ENCODE results near the gene ANKRD26.

ANKRD26 gene

DNA sequence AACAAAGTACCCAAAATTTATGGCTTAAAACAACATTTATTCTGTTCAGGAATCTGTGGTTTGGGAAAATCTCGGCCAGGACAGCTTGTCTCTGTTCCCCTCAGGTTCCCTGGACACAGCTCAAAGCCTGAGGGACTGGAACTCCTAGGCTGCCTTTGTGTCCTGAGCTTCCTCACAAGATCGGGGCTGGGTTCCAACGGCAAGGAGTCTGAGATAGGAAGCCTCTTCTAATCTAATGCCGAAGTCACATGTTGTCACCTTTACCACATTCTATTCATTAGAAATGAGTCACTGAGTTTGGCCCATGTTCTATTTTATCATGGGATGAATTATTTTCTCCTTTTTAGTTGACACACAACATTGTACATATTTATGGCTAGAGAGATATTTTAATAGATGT is 80.5 kb downstream of the ANKRD26 start:
- no peak for DNase-seq (ENCODE audit: low spot score)

DNA sequence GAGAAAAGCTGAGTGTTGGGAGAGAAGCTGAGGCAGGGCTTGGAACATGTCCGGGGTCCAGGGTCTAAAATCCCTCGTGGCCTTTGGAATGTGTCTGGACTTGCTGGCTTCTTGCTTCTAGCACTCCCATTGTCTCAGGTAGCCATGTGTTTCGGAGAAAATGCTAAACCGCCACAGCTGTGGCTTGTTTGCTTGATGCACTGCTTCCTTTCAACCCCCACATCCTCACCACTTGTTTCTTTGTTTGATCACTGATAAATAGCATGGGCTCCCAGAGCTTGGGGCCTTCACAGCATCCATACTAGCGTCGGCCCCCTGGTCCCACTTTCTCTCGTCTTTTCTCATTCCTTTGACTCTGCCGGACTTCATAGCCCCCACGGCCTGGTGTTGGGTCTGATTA is 102.7 kb downstream of the ANKRD26 start:
- no peak for DNase-seq (ENCODE audit: low spot score)

DNA sequence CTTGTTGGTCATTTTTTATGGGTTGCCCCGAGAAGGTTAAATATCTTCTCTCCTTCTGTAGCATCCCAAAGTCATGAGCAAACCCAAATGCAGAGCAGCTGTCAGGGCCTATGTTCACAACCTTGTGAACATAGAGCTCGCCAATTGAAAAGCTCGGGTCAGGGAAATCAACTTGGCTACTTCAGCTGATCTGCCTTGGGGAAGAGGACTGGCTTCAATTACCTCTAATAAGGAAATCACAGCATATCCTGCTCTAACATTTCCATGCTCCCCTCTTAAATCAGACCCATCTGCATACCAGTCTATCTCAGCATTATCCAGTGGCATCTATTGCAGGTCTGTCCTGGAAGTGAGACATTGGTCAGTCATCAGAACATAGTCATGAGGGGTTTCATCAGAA is 105.6 kb downstream of the ANKRD26 start:
- no peak for DNase-seq (ENCODE audit: low spot score)

DNA sequence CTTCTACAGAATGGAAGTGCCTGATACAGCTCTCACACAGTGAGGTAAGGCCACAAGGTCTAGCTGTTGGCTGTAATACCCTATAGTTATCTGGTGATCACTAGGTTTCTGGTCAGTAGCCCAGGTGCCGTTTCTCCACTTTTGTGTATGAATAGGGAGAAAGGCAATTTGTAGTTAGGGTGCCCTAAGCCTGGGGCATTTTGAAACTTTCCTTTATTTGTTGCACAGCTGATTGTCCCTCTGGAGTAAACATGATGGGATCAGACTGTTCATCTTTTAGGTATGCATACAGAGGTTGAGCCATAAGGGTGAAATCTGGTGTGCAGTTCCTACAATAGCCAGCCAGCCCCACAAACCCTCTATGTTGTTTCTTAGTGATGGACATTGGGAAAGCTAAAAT is 112.4 kb downstream of the ANKRD26 start:
- no peak for DNase-seq (ENCODE audit: low spot score)

DNA sequence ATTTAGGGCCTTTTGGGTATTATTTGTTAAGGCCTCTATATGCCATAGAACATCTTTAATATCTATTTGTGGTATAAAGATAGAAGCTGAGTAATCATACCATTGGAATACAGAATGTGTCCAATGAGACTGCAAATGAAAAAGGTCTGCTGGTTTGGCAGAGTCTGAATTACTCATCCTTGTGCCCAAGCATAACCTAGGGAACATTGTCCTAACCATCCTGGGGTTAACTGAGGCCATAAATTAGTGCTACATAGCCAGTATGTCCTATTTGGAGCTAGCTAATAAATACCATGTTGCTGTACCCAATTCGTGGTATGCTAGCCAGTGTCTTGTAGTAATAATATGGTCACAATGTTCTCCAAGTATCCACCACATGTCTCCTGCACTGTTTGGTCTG is 117.1 kb downstream of the ANKRD26 start:
- no peak for DNase-seq (ENCODE audit: low spot score)

DNA sequence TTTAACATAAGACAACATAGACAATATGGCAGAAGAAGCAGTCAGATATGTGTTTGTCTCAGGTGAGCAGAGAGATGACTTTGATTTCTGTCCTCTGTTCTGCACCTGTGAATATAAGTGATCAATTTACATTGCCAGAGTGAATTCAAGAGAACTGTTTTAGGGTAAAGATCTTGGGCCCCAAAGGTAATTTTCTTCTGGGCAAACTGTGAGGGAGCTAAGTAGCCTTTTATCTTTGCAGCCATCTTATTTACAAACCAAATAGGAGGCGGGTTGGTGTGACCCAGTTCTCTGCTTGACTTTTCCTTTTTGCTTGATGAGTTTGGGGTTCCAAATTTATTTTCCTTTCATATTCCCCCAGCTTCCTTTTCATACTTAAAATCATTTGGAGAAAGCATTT is 118.2 kb downstream of the ANKRD26 start:
- no peak for DNase-seq (ENCODE audit: low spot score)

DNA sequence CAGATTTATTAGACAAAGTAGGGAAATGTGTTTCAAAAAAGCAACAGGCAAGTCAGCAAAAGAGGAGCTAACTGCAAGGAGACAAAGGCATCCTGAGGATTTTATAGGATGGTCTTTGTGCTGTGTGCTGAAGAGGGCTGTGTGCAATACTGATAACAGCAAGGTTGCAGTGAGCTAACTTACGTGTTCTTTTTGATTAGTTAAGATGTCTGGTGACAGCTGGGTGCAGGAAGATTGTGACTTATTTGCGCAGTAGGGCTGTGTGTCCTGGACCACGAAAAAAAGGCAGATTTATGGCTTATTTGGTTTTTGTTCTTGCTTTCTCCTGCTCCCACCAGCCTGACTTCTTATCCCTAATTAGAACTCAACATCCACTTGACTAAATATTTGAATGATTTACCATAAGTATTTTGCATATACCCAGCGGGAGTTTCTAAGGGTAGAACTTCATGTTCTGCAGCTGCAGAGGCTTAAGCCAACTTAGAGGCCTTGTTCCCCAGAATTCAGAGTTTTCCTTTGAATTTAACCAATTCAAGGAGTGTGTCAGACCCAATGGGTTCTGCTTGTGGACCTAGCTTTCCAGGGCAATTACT is 119.0 kb downstream of the ANKRD26 start:
- no peak for DNase-seq (ENCODE audit: low spot score)

DNA sequence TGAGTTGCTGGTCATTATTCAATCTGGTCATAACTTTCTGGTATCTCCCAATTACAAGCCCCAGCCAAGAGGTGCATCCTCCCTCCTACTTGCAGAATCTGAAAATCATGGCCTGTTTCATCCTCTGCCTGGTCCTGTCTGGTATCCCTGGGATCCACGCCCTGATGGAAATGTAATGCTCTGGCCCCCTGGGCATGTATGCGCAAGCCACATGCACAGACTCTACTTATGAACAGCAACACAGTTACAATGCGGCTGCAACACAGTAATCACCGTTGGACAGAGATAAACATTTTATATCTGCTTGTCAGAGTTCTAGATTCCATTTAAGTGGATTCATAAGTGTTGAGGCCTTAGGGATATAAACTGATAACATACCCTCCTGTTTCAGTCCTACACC is 121.8 kb downstream of the ANKRD26 start:
- no peak for DNase-seq (ENCODE audit: low spot score)

DNA sequence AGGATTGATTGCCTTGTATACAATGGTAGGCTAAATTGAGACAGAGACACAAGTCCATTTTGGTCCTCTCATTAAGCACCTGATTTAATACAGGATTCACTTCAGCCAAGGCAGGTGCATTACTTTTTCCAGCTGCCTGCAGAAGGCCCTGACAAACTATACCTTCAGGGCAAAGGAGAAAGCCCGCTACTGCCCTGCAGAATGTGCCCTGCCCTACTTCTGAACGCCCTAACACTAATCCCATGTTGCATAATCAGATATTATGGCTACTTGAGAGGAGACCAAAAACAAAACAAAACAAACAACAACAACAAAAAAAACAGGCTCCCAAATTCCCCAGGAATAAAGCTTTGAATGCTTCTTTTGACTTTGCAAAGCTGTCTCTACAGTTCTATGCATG is 122.7 kb downstream of the ANKRD26 start:
- DNase-seq (ENCODE audit: low spot score) = no peak

DNA sequence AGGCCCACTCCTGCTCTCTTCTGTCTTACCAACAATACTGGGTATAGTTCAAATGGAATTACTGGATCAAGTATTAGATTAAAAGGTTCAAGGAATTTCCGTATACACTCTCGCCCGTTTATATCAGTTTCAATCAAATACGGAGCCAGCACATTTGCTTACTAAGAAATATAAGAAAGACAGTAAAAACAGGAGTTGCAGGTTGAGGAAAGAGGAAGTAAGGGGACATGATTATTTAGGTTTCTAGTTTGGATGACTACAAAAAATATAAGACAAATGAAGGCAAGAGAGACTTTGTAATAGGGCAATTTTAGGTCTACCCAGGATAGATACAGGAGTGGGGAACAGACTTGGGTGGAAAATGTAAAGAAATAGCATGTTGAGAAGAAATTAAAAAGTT is 129.6 kb downstream of the ANKRD26 start:
- DNase-seq (ENCODE audit: low spot score) = no peak

DNA sequence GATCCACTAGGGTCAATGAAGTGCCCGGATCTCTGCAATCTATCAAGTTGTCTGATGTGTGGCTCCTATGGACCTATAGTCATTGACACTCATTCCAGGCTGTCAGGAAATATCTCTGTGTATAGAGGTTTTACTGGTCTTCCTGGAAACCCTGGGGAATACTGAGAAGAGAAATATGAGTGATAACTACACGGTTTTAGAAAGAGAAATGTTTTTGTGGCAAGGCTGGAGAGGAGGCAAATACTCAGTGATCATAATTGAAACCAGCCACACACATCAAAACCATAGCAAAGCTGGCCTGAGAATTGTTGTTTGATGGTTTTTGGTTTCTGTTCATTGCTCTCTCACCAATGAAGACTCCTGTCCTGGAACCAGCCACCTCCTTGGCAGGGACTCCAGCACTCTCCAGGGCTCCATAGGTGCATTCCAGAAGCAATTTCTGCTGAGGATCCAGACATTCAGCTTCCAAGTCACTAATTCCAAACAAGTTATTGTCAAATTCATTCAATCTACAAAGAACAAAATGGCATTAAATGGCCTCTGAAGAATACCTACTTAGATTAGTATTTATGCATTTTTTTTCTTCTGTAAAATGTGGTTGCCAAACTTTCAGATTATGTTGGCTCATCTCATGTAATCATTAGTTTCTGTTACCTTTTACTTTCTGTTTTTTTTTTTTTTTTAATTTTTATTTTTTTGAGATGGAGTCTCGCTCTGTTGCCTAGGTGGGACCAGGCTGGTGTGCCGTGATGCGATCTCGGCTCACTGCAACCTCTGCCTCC is 131.0 kb downstream of the ANKRD26 start:
- DNase-seq (ENCODE audit: low spot score) = no peak

DNA sequence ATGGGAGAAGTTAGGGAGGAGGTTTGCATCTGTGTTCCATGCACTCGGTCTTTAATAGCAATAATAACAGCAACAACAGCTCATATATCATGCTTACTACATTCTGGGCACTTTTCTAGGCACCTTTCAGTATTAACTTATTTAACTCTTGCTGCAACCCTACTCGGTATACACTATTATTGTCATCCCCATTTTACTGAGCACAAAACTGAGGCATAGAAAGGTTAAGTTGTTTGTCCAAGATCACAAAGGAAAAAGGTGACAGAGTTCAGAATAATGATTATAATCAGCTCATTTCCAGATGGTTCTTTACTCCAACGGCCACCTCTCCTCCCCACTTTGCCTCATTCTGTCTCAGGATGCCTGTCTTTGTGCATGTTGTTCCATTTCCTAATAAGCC is 137.5 kb downstream of the ANKRD26 start:
- DNase-seq (ENCODE audit: low spot score) = no peak

DNA sequence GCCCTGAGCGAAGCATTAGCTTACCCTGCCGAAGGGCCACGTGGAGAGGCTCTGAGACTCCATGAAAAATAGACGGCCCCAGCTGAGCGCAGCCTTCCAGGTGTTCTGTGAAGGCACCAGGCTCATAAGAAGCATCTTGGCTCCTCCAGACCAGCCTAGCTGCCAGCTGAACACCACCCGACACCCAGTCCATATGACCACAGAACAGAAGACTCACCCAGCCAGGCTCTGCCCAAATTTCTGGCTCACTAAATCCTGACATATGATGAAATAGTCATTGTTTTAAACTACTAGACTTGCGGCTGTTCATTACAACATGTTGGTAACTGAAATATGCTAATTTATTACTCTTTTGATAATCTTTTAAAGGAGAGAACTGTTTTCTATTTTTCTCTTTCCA is 140.0 kb downstream of the ANKRD26 start:
- DNase-seq (ENCODE audit: low spot score) = no peak

DNA sequence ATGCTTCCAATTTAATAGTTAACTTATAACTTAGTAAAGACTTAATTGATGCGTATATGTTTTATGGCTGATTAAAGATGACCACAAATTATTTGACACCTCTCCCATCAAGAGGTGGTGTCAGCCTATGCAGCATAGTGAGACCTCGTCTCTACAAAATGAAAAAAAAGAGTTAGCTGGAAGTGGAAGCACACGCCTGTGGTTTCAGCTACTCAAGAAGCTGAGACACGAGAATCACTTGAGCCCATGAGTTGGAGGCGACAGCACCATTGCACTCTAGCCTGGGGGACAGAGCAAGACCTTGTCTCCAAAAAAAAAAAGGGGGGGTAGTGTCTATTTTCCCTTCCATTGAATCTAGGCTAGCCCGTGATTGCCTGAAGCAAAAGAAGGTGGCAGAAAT is 140.5 kb downstream of the ANKRD26 start:
- no peak for DNase-seq (ENCODE audit: low spot score)

Data from SW480 (cell line).